HG03135 (cell line): ENCODE results near the gene RPL6.
"Not testable (repeated sequence)": the region's sequence is repeated elsewhere in the genome, so short reads cannot be mapped to it uniquely, and the experiment has no call there.

Source experiments
- ATAC-seq: cut with Tn5 transposase; IDR thresholded peaks from one replicate; pipeline ENCODE4 v1.9.1; 2021; ENCODE audit warnings: mild to moderate bottlenecking, moderate library complexity; ENCODE audit not compliant: unreplicated experiment

The RPL6 gene

GRCh38 chr12:112409064-112409905 lies at the start of gene RPL6:
Gene RPL6, minus strand, starts transcription at chr12:112409605. Its CDS starts 949 bp downstream, at chr12:112408656.
- ATAC-seq = peak; percentile 83

- ATAC-seq = no peak
Observed at GRCh38 chr12:112458751-112459150, 49.3 kb upstream of the RPL6 start.

DNA sequence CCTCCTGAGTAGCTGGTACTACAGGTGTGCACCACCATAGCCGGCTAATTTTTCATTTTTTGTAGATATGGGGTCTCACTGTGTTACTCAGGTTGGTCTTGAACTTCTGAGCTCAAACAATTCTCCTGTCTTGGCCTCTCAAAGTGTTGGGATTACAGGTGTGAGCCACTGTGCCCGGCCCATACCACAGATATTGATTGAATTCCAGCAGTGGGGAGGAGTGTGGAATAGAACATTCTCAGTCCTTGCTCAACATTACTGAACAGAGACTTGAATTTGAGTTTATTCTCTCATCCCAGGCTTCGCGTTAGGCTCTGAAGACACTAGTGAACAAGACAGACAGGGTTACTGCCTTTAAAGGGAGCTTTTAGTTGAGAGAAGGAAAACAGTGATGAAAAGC lies 48.9 kb upstream of the RPL6 start:
- ATAC-seq = no peak

- not testable (repeated sequence) for ATAC-seq
Observed at GRCh38 chr12:112457142-112457541, 47.7 kb upstream of the RPL6 start.

GRCh38 chr12:112456029-112456428 lies 46.6 kb upstream of the RPL6 start:
- no peak for ATAC-seq

GRCh38 chr12:112450725-112451124 lies 41.3 kb upstream of the RPL6 start:
- no peak for ATAC-seq

DNA sequence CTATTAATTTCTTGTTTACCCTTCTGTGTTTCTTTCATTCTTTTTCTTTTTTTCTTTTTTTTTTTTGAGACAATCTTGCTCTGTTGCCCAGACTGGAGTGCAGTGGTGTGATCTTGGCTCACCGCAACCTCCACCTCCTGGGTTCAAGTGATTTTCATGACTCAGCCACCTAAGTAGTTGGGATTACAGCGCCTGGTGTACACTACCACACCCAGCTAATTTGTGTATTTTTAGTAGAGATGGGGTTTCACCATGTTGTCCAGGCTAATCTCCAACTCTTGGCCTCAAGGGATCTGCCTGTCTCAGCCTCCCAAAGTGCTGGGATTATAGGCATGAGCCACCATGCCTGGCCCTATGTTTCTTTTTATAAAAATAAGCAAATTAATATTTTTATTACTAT lies 38.8 kb upstream of the RPL6 start:
- not testable (repeated sequence) for ATAC-seq

DNA sequence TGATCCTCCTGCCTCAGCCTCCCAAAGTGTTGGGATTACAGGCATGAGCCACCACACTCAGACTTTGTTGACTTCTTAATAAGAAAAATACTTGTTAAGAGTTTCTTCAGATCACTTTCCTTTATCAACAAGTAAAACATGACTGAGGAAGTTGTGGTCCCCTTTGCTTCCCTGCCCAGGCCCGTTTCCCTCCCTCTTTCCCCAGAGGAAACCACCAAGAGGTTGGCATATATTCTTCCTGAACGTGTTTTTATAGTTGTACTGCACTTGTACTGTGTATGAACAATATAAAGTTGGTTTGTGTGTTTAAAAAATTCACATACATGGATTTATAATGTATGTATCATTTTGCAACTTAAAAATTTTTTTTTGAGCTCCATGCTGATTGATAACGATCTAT lies 37.7 kb upstream of the RPL6 start:
- ATAC-seq = no peak

- no peak for ATAC-seq
Observed at GRCh38 chr12:112446008-112446725, 36.8 kb upstream of the RPL6 start.

DNA sequence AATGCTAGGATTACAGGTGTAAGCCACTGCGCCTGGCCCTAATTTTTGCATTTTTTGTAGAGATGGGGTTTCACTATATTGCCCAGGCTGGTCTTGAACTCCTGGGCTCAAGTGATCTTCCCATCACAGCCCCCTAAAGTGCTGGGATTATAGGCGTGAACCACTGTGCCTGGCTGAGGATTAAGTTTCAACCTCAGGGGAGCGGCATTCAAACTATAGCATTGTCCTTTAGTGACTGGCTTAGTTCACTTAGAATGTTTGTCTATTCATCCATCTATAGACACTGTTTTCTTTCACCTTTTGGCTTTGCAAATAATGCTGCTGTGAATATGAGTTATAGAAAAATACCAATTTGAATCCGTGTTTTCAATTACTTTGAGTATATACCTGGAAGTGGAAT lies 34.5 kb upstream of the RPL6 start:
- no peak for ATAC-seq

DNA sequence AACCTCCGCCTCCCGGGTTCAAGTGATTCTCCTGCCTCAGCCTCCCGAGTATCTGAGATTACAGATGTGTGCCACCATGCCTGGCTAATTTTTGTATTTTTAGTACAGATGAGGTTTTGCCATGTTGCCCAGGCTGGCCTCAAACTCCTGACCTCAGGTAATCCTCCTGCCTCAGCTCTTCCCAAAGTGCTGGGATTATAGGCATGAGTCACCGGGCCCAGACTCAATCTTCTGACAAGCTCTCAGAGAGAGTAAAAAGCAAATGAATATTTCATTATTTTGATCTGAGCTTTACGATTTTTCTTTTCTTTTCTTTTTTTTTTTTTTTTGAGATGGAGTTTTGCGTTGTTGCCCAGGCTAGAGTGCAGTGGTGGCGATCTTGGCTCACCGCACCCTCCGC lies 31.2 kb upstream of the RPL6 start:
- ATAC-seq = not testable (repeated sequence)

DNA sequence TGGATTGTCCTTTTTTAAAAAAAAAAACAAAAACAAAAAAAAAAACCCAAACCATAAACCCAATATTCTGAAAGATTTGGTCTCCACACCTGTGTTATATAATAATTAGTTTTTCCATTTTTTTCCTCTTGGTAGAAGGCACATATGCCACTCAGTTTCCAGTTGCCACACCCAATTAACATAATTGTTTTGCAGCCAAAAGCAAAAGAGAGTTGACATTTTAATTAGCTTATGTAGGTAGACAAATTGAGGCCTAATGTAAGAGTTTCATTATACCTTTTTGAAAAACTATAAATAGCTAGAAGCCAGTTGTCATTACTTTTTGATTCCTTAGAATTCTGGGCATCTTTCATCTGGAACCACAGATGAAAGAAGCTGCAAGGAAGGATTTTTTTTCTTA lies 30.4 kb upstream of the RPL6 start:
- ATAC-seq = no peak

- ATAC-seq = not testable (repeated sequence)
Observed at GRCh38 chr12:112438645-112439044, 29.2 kb upstream of the RPL6 start.

GRCh38 chr12:112433551-112433950 lies 24.1 kb upstream of the RPL6 start:
- no peak for ATAC-seq

GRCh38 chr12:112431965-112432364 lies 22.6 kb upstream of the RPL6 start:
- no peak for ATAC-seq

GRCh38 chr12:112430929-112431328 lies 21.5 kb upstream of the RPL6 start:
- ATAC-seq = no peak

GRCh38 chr12:112427760-112428159 lies 18.4 kb upstream of the RPL6 start:
- no peak for ATAC-seq

- no peak for ATAC-seq
Observed at GRCh38 chr12:112425582-112426382, 16.4 kb upstream of the RPL6 start.

GRCh38 chr12:112424126-112424525 lies 14.7 kb upstream of the RPL6 start:
- ATAC-seq = no peak

- no peak for ATAC-seq
Observed at GRCh38 chr12:112422531-112422930, 13.1 kb upstream of the RPL6 start.

DNA sequence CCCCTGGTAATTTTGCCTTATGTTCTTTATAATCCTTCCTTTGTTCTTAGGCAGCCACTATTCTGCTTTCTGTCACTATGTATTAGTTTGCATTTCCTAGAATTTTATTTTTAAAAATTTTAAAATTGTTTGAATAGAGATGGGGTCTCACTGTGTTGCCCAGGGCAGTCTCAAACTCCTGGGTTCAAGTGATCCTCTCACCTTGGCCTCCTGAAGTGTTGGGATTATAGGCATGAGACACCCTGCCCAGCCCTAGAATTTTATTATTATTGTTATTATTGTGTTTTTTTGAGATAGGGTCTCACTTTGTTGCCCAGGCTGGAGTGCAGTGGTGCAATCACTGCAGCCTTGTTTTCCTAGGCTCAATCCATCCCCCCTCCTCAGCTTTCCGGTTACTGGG lies 12.0 kb upstream of the RPL6 start:
- no peak for ATAC-seq
